Stimulated activated CD4-positive, alpha-beta T cell treated with anti-CD3 and anti-CD28 coated beads, Interleukin-4, amount 100 ng/mL, for 1 hour (primary cell): Measurements from ENCODE around the gene HOXC4.

Experiments used
- DNase-seq: peaks from one replicate; pipeline ENCODE4 v3.0.0-alpha.2; 2020

Gene HOXC4

GRCh38 chr12:54053751-54054741, at the start of gene HOXC4:
HOXC4 (plus strand) TSS chr12:54053835; CDS start chr12:54053923, 88 bp downstream.
- no peak for DNase-seq

- no peak for DNase-seq
Measured at GRCh38 chr12:54004063-54004840, 49.4 kb upstream of the HOXC4 start.

GRCh38 chr12:54004841-54005530, 48.6 kb upstream of the HOXC4 start:
- DNase-seq: no peak

- DNase-seq: no peak
Measured at GRCh38 chr12:54005531-54005852, 48.1 kb upstream of the HOXC4 start.

DNA sequence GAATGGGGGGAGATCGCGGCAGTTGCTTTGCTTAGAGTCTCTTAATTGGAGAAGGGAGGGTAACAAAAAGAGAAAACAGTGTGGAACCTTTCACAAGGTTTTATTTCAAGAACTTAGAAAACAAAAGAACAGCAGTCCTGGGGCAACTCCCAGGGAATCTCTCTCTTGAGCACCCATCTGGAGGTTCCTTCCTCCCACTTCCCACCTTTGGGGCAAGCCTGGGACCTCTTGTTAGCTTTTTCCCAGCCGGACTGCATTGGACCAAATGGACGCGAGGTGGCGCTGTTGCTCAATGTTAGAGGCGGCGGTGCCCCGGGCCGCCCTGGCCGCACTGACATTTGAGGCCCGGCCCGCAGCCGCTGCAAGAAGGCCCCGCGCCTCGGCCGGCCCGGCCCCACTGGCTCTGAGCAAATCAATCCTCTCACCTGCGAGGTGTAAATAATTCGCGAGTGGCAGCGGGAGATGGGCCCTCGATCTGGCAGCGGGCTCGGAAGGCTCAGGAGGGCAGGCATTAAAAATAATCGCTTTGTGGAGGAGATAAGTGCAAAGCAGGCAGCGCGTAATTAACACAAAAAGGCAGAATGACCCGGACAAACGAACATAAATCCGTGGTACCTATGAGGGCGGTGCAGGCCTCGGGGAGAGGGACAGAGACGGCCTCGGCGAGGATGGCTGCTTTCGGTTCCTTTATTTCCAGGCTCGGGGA, 47.6 kb upstream of the HOXC4 start:
- peak; percentile 86 for DNase-seq

DNA sequence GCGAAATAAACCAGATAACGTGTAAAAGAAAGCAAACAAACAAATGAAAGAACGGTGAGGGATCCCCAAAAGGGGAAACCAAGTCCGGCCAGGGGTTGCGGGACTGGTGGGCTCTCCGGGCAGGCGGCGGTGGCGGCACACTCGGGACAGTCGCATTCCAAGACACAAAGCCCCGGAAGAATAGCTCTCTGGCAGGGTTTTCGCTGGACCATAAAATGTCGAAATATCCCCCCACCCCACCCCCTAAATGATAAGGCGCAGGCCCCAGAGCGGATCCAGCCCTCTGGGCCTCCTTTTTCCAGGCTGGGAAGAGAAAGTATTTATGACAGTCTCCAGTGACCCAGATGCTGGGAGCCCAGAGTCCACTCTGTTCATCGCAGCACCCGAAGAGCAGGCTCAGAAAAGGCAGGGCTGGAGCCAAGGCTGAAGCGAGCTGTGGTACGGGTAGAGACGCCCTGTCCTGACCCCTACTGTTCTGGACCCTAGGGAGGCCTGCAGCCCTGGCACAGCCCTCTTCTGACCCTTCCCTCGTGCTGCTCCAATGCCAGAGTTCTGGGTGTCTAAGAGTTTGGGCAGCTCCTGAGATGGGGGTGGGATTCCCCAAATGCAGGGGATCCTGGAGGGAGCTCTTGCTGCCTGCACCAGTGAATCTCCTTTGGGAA, 46.9 kb upstream of the HOXC4 start:
- DNase-seq: no peak

DNA sequence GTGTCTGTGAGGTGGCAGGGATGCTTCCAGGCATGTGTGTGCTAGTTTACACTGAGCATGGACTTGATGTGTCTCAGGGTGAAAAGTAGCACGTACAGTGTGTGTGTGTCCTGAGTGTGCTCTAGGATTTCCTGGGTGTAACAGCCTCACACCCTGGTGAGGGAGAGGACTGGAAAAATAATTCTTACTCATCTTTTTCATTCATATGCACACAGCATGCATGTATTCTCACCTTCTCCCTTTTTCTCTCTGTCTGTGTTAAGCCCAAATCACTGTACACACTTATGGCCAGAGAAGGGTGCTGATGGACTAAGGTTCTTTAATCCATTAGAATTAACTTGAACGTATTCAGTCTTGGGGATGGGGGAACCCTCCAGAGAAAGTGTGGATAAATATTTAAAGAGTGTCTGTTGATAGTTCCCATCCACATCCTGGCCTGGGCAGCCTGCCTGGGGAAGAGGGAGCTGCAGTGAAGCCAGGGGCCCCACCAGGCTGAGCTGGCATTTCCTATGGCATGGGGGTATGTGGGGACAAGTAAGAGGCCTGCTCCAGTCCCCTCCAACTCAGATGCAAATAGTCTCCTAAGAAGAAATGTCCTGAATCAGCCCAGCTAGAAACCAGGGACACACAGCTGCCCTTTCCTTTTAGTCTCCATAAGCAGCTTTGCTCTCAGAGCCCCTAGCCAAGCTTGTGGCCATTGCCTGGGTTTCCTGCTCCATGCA, 45.9 kb upstream of the HOXC4 start:
- DNase-seq: no peak

DNA sequence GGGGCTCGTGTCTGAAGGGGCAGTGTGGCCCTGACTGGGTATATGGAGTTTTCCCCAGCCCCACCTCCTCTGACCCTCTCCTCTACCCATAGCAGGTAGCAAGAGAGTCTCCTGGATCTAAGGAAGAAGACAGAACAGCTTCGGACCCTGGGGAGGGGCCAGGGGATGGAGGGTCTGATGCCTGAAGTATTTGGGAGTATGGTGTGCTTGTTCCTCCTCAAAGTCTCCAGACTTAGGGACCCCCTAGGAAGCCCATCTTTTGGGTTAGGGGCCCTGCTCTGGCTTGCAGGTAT, 45.4 kb upstream of the HOXC4 start:
- no peak for DNase-seq

DNA sequence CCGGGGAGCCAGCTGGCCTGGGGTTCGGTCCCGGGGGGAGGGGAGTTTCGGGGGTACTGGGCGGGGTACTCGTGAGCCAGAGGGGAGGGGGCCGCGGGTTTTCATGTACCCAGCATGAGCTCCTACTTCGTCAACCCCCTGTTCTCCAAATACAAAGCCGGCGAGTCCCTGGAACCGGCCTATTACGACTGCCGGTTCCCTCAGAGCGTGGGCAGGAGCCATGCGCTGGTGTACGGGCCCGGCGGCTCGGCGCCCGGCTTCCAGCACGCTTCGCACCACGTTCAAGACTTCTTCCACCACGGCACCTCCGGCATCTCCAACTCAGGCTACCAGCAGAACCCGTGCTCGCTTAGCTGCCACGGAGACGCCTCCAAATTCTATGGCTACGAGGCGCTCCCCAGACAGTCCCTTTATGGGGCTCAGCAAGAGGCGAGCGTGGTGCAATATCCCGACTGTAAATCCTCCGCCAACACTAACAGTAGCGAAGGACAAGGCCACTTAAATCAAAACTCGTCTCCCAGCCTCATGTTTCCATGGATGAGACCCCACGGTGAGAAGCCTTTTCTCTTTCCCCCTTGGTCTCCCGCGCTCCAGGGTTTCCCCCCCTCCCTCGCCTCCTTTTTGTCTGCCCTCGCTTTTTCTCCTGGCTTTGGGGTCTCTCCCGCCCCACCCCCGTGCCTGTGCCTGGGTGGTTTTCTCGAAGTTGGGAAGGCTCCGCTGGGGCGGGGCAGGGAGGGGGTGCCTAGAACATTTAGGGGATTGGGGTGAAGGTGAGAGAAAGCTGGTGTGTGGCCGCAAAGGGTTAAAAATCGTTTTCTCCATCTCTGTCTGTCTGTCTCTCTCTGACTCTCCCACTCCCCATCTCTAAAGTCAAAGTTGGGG, 44.2 kb upstream of the HOXC4 start:
- peak; percentile 37 for DNase-seq

- DNase-seq: no peak
Measured at GRCh38 chr12:54010053-54010971, 43.3 kb upstream of the HOXC4 start.

DNA sequence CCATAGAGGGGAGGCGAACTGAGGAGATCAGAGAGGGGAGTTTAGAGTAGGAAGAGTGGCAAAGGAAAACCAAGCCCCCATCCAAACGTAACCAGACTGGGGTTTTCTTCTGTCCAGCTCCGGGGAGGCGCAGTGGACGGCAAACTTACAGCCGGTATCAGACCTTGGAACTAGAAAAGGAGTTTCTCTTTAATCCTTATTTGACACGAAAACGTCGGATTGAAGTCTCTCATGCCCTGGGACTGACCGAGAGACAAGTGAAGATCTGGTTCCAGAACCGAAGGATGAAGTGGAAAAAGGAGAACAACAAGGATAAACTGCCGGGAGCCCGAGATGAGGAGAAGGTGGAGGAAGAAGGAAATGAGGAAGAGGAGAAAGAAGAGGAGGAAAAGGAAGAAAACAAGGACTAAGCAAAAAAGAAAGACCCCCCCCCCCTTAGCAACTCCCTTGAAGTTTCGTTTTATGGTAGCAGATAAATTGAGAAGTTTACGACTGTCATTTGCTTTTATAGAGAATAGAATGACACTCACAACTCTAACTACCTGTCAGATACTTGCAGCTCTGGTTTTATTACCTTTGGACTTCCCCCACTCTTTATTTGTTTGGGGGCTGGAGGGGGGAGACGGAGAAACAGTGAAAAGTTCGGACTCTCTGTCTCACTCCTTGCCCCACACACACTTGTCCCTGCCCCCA, 42.5 kb upstream of the HOXC4 start:
- no peak for DNase-seq

GRCh38 chr12:54011665-54012532, 41.7 kb upstream of the HOXC4 start:
- no peak for DNase-seq

GRCh38 chr12:54012631-54013409, 40.8 kb upstream of the HOXC4 start:
- no peak for DNase-seq

GRCh38 chr12:54014377-54015017, 39.1 kb upstream of the HOXC4 start:
- DNase-seq: no peak

- DNase-seq: no peak
Measured at GRCh38 chr12:54015018-54015931, 38.4 kb upstream of the HOXC4 start.
